A549 treated with RU486 at 1 μM for 4 hours (cell line): ENCODE data around the gene GPRIN2. TPM values are rescaled to one million over a fixed set of nuclear protein-coding genes. Genes with fewer than 3 reads are reported as not detected.

Source experiments
- total RNA-seq: library from RNA; stranded (reverse); fragments of 200-300 nt; extraction: Qiagen RNA extraction; gene quantifications from 5 replicates; pipeline ENCODE4 v1.2.3, GENCODE V29; 2022; ENCODE audit warnings: low read depth

Gene GPRIN2
- 22.4 to 40.2 TPM (median 29.9 TPM) in 5 replicates for total RNA-seq

DNA sequence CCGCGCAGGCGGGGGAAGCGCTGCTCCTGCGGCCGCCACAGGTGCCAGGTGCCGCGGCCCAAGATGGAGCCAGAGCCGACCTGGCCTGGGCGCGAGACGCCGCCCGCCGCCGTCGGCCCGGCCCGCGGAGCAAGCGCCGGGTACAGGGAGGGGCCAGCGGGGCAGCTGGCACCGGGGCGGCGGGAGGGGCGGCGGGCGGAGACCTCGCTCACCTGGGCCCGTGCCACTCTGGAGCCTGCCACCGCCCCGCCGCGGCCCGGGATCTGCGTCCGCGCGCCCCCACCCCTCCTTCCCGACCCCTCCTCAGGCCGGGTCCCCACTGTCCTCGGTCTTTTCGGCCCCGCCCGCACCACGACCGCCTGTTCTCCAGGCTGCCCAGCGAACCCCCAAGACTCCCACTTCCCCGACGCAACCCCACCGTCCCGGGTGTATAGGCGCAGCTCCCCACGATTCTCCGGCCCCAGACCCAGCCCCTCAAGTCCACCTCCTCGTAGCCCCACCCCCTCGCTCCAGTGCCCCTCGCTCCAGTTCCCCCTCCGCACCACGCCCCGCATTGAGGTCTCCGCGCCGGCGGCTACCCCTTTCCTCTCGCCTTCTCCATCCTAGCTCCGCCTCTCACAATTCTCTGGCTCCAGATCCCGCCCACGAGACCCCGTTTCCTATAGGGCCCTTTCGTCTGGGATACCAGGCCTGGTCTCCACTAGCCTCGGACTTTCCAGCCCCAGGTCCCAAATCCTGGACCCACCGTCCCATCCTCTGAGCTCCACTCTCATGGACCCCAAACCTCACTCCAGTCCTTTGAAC lies at the start of gene GPRIN2:
TSS of gene GPRIN2 (minus strand) at position 144 of the 804 bp plus-strand sequence. CDS start 5,922 bp downstream, outside the sequence.

DNA sequence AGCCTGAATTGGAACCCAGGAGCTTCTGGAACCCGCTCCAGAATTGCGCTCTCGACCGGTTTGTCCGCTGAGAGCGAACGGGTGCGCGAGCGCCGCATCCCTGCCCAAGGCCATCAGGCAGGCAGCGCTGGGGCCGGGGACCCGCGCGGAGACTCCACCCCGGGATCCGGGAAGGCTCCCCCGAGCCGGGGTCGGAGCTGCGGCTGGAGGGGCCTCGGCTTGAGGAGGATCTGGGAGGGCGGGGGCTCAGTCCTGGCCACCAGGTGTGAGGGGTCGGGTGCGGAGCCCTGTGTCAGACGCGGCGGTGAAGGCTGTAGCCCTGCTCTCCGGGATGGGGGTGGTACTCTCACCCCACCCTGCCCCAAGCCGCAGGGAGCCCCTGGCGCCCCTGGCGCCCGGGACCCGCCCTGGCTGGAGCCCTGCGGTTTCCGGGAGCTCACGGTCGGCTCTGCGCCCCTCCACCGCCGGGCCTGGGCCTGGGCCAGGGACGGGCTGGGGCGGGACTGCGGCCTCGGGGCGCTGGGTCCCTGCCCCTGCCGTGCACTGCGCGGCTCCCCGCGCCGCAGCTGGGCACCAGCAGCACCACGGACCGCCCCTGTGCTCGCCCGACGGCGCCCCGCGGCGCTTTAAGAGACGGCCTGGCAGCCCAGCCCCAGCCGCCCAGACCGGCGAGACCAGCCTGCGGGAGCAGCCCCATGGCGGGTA lies 22.2 kb upstream of the GPRIN2 start, which contains the start of gene SYT15:
TSS of gene SYT15 (plus strand) at position 655 of the 705 bp plus-strand sequence. CDS start at position 696, 41 bp downstream.

Other genes starting within 250 kb of the GPRIN2 start
- gene ANXA8L1, start 180.9 kb downstream of the GPRIN2 start, total RNA-seq, result 91.0 to 120 TPM (median 95.5 TPM) in 5 replicates
- gene NPY4R, start 90.7 kb downstream of the GPRIN2 start, total RNA-seq, result 29.6 to 43.8 TPM (median 38.3 TPM) in 5 replicates
- 2.6 to 3.3 TPM (median 2.9 TPM) in 5 replicates for gene SYT15, start 22.5 kb upstream of the GPRIN2 start, total RNA-seq